Measurements from ENCODE around the gene SETMAR.

DNA sequence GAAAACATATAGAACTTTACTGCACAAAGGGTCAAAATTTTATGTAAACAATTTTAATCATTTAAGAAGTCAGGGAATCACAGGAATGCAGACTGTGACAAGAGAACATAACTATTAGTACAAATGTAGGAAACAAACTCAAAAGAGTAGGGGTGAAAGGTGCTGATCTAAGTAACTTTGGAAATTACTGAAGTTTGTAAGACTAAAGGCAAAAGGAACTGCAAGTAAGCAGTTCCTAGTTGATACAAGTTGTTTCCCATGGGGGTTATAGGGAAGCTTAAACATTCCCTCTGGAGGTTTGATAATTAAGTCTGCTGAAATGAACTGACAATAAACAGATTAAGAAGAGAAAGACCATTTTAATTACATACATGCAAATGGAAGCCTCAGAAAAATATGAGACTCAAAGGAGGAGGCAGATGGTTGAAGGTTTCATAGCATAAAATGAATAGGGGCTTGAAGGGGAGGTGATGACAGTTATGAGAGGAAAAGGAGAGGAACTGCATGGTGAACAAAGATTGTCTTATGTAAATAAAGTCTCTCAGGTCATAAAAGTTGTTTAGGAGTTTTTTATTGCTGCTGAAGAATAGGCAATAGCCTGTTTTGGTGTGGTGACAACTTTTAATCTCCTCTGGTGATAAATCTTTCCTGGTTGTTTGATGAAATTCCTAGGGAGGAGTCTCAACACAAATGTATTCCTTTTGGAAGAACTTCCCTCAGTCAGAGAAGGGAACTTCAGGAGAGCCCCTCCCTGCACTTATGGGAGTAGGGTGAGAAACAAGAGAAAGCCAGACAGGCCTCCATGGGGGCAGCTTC, 17.1 kb downstream of the SETMAR start:
- TF ChIP-seq CTCF (IDR thresholded peaks at IDR 0.05) (no peak), POLR2A (IDR thresholded peaks at IDR 0.05) (no peak)
